Stimulated activated CD8-positive, alpha-beta memory T cell treated with anti-CD3 and anti-CD28 coated beads, Interleukin-4, amount 100 ng/mL, for 1 hour (primary cell): ENCODE data around the gene CRYGN.

Experiments used
- DNase-seq, 2 donors: peaks; one replicate each; pipeline ENCODE4 v3.0.0-alpha.2; 2020; ENCODE audit warnings: low read depth in 2 of 2, low spot score in 1 of 2

Gene CRYGN

DNA sequence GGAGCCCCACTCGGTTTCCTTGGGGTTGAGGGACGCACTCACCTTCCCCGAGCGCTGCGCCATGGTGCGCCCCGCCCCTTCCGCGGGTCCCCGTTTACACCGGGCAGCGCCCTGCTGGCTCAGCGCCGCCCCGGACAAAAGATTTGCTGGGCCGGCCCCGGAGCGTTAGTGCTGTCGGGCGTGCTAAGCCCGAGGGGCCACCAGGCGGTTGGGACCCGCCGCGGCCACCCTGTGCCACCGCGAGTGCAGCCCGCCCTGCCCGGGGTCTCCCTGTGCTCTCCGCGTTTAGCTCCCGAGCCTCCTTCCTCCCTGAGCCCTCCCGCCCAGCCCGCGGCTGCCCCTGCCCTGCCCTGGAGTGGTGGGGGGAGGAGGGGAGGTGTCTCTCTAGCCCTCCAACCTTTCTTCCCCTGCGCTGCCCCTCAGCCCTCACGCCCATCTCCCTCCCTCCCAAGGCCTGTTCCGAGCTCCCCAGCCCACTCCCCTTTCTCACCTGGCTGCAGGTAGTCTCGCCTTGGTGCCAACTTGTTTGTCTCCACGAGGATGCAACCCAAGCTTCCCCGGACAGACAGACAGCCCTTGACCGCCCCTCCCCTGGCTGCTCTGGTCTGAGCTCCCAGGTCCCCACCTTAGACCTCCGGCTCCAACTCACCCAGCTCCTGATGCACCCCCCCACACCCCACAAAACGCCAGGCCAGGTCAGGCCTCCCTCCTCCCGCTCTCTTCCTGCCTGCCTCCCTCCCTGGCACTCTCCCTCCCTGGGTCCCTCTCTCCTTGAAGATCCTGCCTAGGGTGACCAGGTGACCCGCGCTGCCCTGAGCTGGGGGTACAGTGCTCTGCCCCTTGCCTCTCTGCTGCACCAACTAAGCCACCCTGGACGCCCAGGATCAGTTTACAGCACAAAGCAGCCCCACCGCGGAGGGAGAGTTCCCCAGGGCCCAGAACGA, at the start of gene CRYGN:
Gene CRYGN, minus strand, starts transcription at position 287 of the 944 bp plus-strand sequence. Its CDS starts 224 bp downstream, at position 63.
- DNase-seq = no peak

DNA sequence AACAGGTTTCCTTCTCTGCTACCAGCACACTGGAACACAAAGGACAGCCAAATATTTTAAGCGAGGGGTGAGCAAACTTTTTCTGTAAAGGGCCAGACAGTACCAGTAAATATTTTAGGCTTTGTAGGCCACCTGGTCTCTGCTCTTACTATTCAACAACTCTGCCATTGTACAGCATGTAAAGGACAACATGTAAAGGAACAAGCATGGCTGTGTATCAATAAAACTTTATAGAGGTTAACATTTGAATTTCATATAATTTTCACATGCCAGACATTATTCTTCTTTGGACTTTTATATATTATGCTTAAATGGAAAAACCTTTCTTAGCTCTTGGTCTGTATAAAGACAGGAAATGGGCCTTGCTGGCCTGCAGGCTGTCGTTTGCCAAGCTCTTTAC, 49.6 kb upstream of the CRYGN start:
- no peak for DNase-seq

DNA sequence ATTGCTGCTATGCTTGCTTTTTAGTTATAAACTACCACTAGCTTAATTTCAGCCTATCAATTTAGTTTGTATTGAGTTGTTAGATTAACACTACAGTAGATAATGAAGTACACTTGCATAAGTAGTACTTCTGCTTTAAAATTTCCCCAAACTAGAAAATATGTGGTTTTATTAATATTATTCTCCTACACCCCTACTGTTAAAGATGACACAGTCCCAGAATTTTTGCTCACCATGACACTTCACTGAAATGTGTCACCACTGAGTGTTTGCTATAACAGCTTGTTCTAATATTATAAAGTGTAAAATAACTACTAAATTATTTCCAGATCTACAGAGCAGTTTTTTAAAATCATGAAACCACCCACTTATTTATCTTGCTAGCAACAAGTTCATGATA, 48.2 kb upstream of the CRYGN start:
- no peak for DNase-seq

- no peak for DNase-seq
These were observed 47.3 kb upstream of the CRYGN start for GRCh38 chr7:151487228-151487627.

- no peak for DNase-seq
These were observed 46.1 kb upstream of the CRYGN start for GRCh38 chr7:151486074-151486473.

- no peak for DNase-seq
These were observed 45.2 kb upstream of the CRYGN start for GRCh38 chr7:151484971-151485707.

DNA sequence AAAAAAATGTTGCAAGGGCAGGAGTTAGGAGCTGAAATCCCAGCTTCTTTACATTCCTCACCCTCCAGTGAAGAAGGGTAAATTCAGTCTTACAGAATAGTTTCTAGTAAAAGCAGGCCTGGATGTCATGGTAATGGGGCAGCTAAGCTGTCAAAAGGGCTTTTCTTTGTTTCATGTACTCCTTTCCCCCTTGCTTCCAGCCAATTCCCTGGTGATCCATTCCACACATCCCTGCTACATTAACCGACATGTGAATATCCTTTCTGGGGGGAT, 43.7 kb upstream of the CRYGN start:
- no peak for DNase-seq

- DNase-seq = no peak
These were observed 43.2 kb upstream of the CRYGN start for GRCh38 chr7:151482883-151483710.

DNA sequence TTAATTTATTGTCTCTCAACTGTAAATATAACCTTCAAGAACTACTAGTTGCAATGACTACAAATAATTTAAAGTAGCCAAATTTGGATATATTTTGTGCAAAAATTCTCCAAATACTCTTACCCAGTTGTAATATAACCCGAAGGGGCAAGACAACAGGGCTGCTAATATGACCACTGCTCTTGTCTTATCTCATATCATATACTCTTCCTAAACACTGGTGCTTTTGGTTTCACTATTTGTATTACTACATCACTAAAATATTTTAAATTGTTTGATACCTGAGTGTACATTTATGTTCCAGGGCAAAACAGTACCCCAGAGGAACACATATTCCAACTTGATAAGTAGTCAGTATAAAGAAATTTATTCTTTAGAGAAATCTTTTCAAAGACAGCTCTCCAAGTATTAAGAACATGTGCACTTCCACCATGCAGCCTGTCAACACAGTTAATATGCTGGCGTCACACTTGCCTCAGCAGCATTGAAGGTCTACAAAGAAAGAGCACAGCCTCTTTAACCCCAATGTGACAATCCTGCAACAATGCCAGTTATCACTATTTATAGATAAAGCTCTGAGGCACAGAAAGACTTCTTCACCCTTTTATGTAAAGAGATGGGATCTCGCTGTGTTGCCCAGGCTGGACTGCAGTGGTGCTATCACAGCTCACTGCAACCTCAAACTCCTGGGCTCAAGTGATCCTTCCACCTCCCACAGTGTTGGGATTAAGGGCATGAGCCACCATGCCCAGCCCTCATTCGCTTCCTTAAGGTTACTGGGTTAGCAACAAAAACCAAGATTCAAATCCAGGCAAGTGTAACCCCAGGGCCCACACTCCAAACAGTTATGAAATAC, 41.9 kb upstream of the CRYGN start:
- no peak for DNase-seq

DNA sequence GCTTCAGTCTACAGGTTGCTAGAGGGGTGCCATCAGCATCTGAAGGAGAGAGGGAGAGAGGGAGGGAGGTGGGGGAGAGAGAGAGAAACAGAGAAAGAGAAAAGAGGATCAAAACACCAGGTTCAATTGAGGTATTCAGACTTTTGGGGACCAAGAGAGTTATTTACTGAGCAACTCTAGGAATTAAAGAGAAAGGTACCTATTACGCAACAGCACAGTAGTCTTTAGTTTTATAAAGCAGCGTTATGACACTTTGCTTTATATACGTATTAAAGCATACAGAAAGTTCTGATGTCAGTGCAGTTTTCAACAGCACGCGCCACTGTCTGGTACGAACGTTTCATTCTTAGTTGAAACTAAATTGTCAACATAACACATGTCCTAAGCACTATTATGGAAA, 37.9 kb upstream of the CRYGN start:
- DNase-seq = no peak

DNA sequence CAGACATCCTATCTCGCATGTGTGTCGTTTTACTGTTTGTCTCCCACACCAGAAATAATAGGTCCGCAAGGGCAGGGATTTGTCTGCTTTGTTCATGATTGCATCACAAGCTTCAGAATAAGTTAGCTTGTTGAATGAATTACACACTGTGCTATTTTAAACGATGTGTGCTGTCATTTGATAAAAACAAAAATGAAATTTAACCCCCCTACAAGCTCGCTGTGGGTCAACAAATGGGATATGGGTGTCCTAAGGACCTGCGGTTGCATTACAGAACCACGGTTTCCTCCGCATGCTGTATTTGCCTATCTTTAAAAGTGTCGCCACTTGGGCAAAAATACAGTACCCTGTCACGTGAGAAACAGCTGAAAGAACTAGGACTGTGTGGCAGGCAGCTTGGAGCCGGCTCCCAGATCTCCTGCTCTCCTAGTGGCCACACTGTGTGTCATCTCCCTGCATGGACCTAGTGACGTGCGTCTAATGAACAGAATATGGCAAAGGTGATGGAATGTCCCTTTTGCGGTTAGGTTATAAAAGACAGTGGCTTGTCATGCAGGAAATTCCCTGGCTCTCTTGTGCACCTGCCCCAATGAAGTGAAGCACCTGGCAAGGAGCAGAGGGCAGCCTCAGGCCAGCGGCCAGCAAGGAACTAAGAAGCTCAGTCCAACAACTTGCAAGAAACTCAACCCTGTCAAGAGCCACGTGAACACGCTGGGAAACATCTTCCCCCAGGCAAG, 32.9 kb upstream of the CRYGN start:
- no peak for DNase-seq

DNA sequence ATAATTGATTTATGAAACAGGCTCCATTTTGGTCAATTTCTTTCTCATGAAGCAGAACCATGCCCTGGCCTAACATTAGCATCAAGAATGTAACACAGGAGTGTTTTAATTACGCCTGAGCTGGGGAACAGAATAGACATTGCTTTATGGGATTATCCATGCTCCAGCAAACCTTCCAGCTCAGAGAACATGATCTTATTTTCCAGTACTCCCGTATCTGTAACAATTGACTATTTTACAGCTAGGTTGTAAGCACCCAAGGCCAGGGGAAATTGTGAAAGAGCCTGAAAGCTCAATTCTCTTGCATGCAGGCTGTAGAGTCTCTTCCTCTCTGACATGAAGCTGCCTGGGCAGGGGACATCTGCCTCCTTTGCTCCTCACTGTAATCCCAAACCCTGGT, 30.8 kb upstream of the CRYGN start:
- DNase-seq = no peak

- no peak for DNase-seq
These were observed 29.3 kb upstream of the CRYGN start for GRCh38 chr7:151469281-151469680.

DNA sequence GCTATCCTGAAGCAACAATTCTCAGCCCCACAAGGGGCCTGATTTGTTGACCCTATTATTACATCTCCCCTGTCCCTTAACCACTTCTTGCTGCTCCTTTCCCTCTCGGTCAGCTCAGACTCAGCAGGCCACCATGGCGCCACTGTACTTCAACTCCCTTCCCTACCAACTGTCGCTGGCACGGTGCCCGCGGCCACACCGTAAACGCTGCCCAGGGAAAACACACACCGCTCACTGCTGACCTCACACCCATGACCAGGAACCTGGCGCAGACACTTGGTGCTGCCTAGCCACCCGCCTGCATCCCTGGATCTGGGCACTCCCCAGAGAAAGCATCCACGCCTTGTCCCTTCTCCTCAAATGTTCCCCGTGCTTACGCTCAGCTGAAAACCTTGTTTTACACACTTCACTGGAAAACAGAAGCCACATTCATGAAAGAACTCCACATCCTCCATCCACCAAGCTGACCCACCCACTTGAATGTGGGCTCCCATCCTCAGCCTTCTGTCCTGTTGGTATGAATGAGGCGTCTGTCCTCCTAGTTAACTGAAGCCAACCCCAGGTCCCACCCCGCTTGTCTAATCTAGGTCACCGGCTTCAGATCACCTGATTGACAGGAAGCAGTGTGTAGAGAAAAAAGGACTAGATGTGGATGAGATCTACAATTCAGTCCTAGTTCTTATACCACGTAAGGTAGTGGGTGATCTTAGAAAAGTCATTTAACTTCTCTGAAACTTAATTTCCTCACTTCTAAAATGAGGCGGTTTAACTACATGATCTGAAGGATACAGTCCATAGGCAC, 28.5 kb upstream of the CRYGN start:
- no peak for DNase-seq

- DNase-seq = no peak
These were observed 25.2 kb upstream of the CRYGN start for GRCh38 chr7:151465169-151465568.

DNA sequence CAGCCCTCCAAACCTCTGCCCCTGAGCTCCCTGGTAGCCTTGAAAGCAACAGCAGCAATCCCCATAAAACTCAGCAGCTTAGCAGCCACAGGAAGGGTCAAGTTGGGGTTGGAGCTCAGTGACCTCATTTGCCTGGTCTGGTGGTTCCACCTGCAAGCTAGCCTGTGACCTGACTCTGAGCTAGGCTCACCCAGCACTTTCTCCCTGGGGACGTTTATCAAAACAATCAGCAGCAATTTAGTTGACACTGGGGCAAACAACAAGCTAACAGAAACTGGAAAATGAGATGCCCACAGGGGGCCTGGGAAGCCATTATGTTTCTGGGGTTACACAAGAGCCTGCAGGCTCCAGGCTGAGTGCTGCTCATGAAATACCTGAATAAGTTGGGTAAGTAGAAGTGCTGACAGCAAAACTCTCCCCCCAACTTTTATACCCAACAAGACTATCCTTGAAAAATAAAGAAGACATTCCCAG, 22.4 kb upstream of the CRYGN start:
- DNase-seq = no peak

DNA sequence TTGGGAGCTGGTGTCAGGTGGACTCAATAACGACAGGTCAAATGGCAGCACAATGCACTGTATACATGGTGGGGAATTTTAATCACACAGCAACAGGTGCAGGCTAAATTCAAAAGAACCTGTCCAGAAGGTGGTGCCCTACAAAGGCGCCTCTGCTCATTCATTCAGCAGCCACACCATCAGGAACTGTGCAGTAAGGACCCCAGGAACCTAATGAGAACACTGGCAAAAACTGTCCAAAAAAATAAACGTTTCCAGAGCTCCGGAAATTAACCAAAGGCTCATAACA, 21.9 kb upstream of the CRYGN start:
- no peak for DNase-seq

- DNase-seq = no peak
These were observed 21.4 kb upstream of the CRYGN start for GRCh38 chr7:151461096-151461941.
